AG20443 (cell line): Measurements from ENCODE around the gene ATXN7L2.
A peak's percentile ranks its signal among the peaks of the same experiment; 100 is the strongest.
"Not testable (repeated sequence)": the region's sequence is repeated elsewhere in the genome, so short reads cannot be mapped to it uniquely, and the experiment has no call there.

Experiments
- DNase-seq: peaks from one replicate; pipeline ENCODE4 v3.0.0; 2012; ENCODE audit warnings: low spot score, mixed read lengths

ATXN7L2 gene

GRCh38 chr1:109483672-109484518 lies at the start of gene ATXN7L2:
TSS of gene ATXN7L2 (plus strand) at chr1:109483905. CDS start at chr1:109483954, 49 bp downstream.
- DNase-seq, result peak; percentile 100

GRCh38 chr1:109434484-109434883 lies 49.2 kb upstream of the ATXN7L2 start:
- DNase-seq, result no peak

- DNase-seq, result peak; percentile 77
Measured at GRCh38 chr1:109438798-109439297, 44.9 kb upstream of the ATXN7L2 start.

GRCh38 chr1:109441069-109441468 lies 42.6 kb upstream of the ATXN7L2 start:
- no peak for DNase-seq

GRCh38 chr1:109443476-109443875 lies 40.2 kb upstream of the ATXN7L2 start:
- no peak for DNase-seq

- no peak for DNase-seq
Measured at GRCh38 chr1:109444346-109444745, 39.4 kb upstream of the ATXN7L2 start.

- DNase-seq, result peak; percentile 45
Measured at GRCh38 chr1:109445949-109446695, 37.6 kb upstream of the ATXN7L2 start.

- DNase-seq, result no peak
Measured at GRCh38 chr1:109447524-109447923, 36.2 kb upstream of the ATXN7L2 start.

GRCh38 chr1:109454497-109455133 lies 29.1 kb upstream of the ATXN7L2 start:
- DNase-seq, result no peak

- DNase-seq, result no peak
Measured at GRCh38 chr1:109457819-109458218, 25.9 kb upstream of the ATXN7L2 start.

- DNase-seq, result no peak
Measured at GRCh38 chr1:109466125-109466451, 17.6 kb upstream of the ATXN7L2 start.

- peak; percentile 81 for DNase-seq
Measured at GRCh38 chr1:109466452-109467300, 17.0 kb upstream of the ATXN7L2 start, which contains the start of gene SYPL2. TSS of gene SYPL2 (plus strand) at chr1:109466546. CDS start at chr1:109466844, 298 bp downstream.

GRCh38 chr1:109467301-109467777 lies 16.4 kb upstream of the ATXN7L2 start:
- no peak for DNase-seq

- no peak for DNase-seq
Measured at GRCh38 chr1:109468061-109468460, 15.6 kb upstream of the ATXN7L2 start.

- DNase-seq, result no peak
Measured at GRCh38 chr1:109468903-109469302, 14.8 kb upstream of the ATXN7L2 start.

GRCh38 chr1:109470245-109470644 lies 13.5 kb upstream of the ATXN7L2 start:
- DNase-seq, result no peak

GRCh38 chr1:109472779-109473178 lies 10.9 kb upstream of the ATXN7L2 start:
- no peak for DNase-seq

GRCh38 chr1:109473284-109474057 lies 10.2 kb upstream of the ATXN7L2 start:
- DNase-seq, result not testable (repeated sequence)

GRCh38 chr1:109474697-109475096 lies 9.0 kb upstream of the ATXN7L2 start:
- DNase-seq, result no peak

- DNase-seq, result no peak
Measured at GRCh38 chr1:109475261-109475660, 8.4 kb upstream of the ATXN7L2 start.

- DNase-seq, result no peak
Measured at GRCh38 chr1:109476825-109477224, 6.9 kb upstream of the ATXN7L2 start.
